ENCODE results near the gene INAVA. TPM values are rescaled to one million over a fixed set of nuclear protein-coding genes. Genes with fewer than 3 reads are reported as not detected.
"Not testable (repeated sequence)": the region's sequence is repeated elsewhere in the genome, so short reads cannot be mapped to it uniquely, and the experiment has no call there.

The INAVA gene
- total and polyA plus RNA-seq, 2 donors from 2014 or later = 22.1 to 48.8 TPM

- FAIRE-seq (no peak), DNase-seq (peak in 1 of 5 donors; percentile 1)
- Histone ChIP-seq H3K4me3 (ENCODE audit: low read length in 3 of 3) (no peak overlapping the region), H3K9me3 (ENCODE audit: control insufficient read depth in 2 of 3, insufficient read depth in 1 of 3, low read length in 3 of 3) (no peaks in the 10 kb centered on the region), H3K36me3 (ENCODE audit: control insufficient read depth in 2 of 3, insufficient read depth in 3 of 3, low read length in 3 of 3) (no peaks in the 10 kb centered on the region), H3K9ac (ENCODE audit: low read length in 3 of 3) (no peak overlapping the region), H3K27ac (ENCODE audit: low read depth in 2 of 2, low read length in 2 of 2) (no peak overlapping the region), H3K4me1 (ENCODE audit: control insufficient read depth in 2 of 3, insufficient read depth in 2 of 3, low read depth in 1 of 3, low read length in 3 of 3) (no peaks in the 10 kb centered on the region), H3K27me3 (ENCODE audit: control insufficient read depth, insufficient read depth, low read length) (no peaks in the 10 kb centered on the region)
- intact Hi-C loops (cut with DNase I) = no loop called here
- TF ChIP-seq CTCF (IDR thresholded peaks at IDR 0.05; ENCODE audit: borderline replicate concordance, extremely low read depth, insufficient read depth) = no peak
Measured at GRCh38 chr1:200963076-200963475, 68.4 kb downstream of the INAVA start.

DNA sequence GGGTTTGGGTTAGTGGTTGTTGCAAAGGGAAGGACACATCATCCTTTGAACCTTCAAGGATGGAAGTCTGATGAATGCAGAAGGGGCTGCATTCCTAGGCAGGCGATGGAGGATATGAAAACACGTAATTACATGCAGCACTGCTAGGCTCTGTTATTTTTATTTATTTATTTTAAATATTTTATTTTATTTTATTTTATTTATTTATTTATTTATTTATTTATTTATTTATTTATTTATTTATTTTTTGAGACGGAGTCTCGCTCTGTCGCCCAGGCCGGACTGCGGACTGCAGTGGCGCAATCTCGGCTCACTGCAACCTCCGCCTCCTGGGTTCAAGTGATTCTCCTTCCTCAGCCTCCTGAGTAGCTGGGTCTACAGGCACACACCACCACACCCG, 69.2 kb downstream of the INAVA start:
- DNase-seq; H3K4me1 ChIP-seq (ENCODE audit: control insufficient read depth in 2 of 3, insufficient read depth in 2 of 3, low read depth in 1 of 3, low read length in 3 of 3); intact Hi-C loops (cut with DNase I); H3K9ac ChIP-seq (ENCODE audit: low read length in 3 of 3); H3K27ac ChIP-seq (ENCODE audit: low read depth in 2 of 2, low read length in 2 of 2); FAIRE-seq; H3K9me3 ChIP-seq (ENCODE audit: control insufficient read depth in 2 of 3, insufficient read depth in 1 of 3, low read length in 3 of 3); H3K27me3 ChIP-seq (ENCODE audit: control insufficient read depth, insufficient read depth, low read length); H3K4me3 ChIP-seq (ENCODE audit: low read length in 3 of 3); H3K36me3 ChIP-seq (ENCODE audit: control insufficient read depth in 2 of 3, insufficient read depth in 3 of 3, low read length in 3 of 3): not testable (repeated sequence)

Other genes with a start within 250 kb of the INAVA start
- 20.8 TPM for gene DDX59, start 225.0 kb upstream of the INAVA start, total RNA-seq
- gene DDX59, start 225.0 kb upstream of the INAVA start, polyA plus RNA-seq (ENCODE audit: insufficient read depth, low read depth, low replicate concordance) = 18.2 TPM
- 30.3 TPM for gene CAMSAP2, start 156.0 kb upstream of the INAVA start, total RNA-seq
- gene CAMSAP2, start 156.0 kb upstream of the INAVA start, polyA plus RNA-seq (ENCODE audit: insufficient read depth, low read depth, low replicate concordance) = 7.5 TPM
- gene GPR25, start 21.9 kb upstream of the INAVA start, total RNA-seq = 0.19 TPM
- not detected for gene GPR25, start 21.9 kb upstream of the INAVA start, polyA plus RNA-seq (ENCODE audit: insufficient read depth, low read depth, low replicate concordance)
- gene KIF21B, start 128.8 kb downstream of the INAVA start, total RNA-seq = 5.6 TPM
- 0.19 TPM for gene KIF21B, start 128.8 kb downstream of the INAVA start, polyA plus RNA-seq (ENCODE audit: insufficient read depth, low read depth, low replicate concordance)
- not detected for gene CACNA1S, start 217.5 kb downstream of the INAVA start, total RNA-seq
- 0.41 TPM for gene CACNA1S, start 217.5 kb downstream of the INAVA start, polyA plus RNA-seq (ENCODE audit: insufficient read depth, low read depth, low replicate concordance)
- gene ASCL5, start 232.3 kb downstream of the INAVA start, total RNA-seq = not detected
- not detected for gene ASCL5, start 232.3 kb downstream of the INAVA start, polyA plus RNA-seq (ENCODE audit: insufficient read depth, low read depth, low replicate concordance)

All from kidney (tissue), 14 donors.